Glutamatergic neuron (in vitro differentiated cells): ENCODE measurements around the gene NFKBIA. TPM values are rescaled to one million over a fixed set of nuclear protein-coding genes. Genes with fewer than 3 reads are reported as not detected.
A peak's percentile ranks its signal among the peaks of the same experiment; 100 is the strongest.

ENCODE experiments used
- DNase-seq: peaks from one replicate; pipeline ENCODE4 v3.0.0; 2022
- H3K27ac Mint-ChIP-seq: one replicate; pipeline ENCODE4 v1.8.0; 2020; ENCODE audit warnings: mild to moderate bottlenecking, mixed read lengths, inconsistent platforms; ENCODE audit not compliant: unreplicated experiment
- H3K27me3 Mint-ChIP-seq: one replicate; pipeline ENCODE4 v1.8.0; 2020; ENCODE audit warnings: mild to moderate bottlenecking, moderate library complexity, mixed read lengths, inconsistent platforms; ENCODE audit not compliant: unreplicated experiment
- H3K36me3 Mint-ChIP-seq: one replicate; pipeline ENCODE4 v1.8.0; 2020; ENCODE audit warnings: mild to moderate bottlenecking, mixed read lengths, inconsistent platforms; ENCODE audit not compliant: unreplicated experiment
- H3K4me1 Mint-ChIP-seq: one replicate; pipeline ENCODE4 v1.8.0; 2020; ENCODE audit warnings: mild to moderate bottlenecking, low read depth, mixed read lengths, inconsistent platforms; ENCODE audit not compliant: unreplicated experiment
- H3K4me3 Mint-ChIP-seq: one replicate; pipeline ENCODE4 v1.8.0; 2020; ENCODE audit warnings: mild to moderate bottlenecking, mixed read lengths, inconsistent platforms; ENCODE audit not compliant: unreplicated experiment
- H3K9me3 Mint-ChIP-seq: one replicate; pipeline ENCODE4 v1.8.0; 2020; ENCODE audit warnings: mild to moderate bottlenecking, moderate library complexity, mixed read lengths, inconsistent platforms; ENCODE audit not compliant: unreplicated experiment
- CTCF ChIP-seq: fragments of 200-600 bp; sonication (generic); IDR thresholded peaks from one replicate; pipeline ENCODE4 v1.5.0; 2021; ENCODE audit not compliant: partially characterized antibody, unreplicated experiment
- total RNA-seq: library from RNA; stranded (reverse); fragmentation: NEBNext Ultra II Directional; extraction: Animal tissue kit (Norgen Biotek cat#: 25700); gene quantifications from one replicate; pipeline ENCODE4 v1.2.1, GENCODE V29; 2021; ENCODE audit not compliant: unreplicated experiment

NFKBIA gene
- total RNA-seq, 1 donor from 2014 or later = 20.1 TPM

GRCh38 chr14:35409595-35409994, 5.0 kb upstream of the NFKBIA start:
- no peak overlapping the region for H3K4me3 Mint-ChIP-seq
- H3K4me1 Mint-ChIP-seq = peaks cover 19% of the 10 kb centered on the region
- DNase-seq = no peak
- no peak for TF ChIP-seq CTCF
- H3K9me3 Mint-ChIP-seq = peaks cover 8% of the 10 kb centered on the region
- H3K27me3 Mint-ChIP-seq = peaks cover 11% of the 10 kb centered on the region
- no peaks in the 10 kb centered on the region for H3K36me3 Mint-ChIP-seq
- H3K27ac Mint-ChIP-seq = no peak overlapping the region

GRCh38 chr14:35408026-35408425, 3.5 kb upstream of the NFKBIA start:
- no peak for DNase-seq
- no peaks in the 10 kb centered on the region for H3K36me3 Mint-ChIP-seq
- H3K4me1 Mint-ChIP-seq = peaks cover 20% of the 10 kb centered on the region
- H3K27ac Mint-ChIP-seq = no peak overlapping the region
- no peak for TF ChIP-seq CTCF
- peaks cover 9% of the 10 kb centered on the region for H3K9me3 Mint-ChIP-seq
- no peak overlapping the region for H3K4me3 Mint-ChIP-seq
- peaks cover 9% of the 10 kb centered on the region for H3K27me3 Mint-ChIP-seq

- Mint-ChIP-seq H3K4me3 (no peak overlapping the region), H3K9me3 (peaks cover 6% of the 10 kb centered on the region), H3K4me1 (peaks cover 14% of the 10 kb centered on the region), H3K27ac (no peak overlapping the region), H3K27me3 (peaks cover 9% of the 10 kb centered on the region), H3K36me3 (no peaks in the 10 kb centered on the region)
- peak; percentile 20 for TF ChIP-seq CTCF
- DNase-seq = no peak
Measured at GRCh38 chr14:35407306-35407630, 2.7 kb upstream of the NFKBIA start.

- Mint-ChIP-seq H3K9me3 (peaks cover 6% of the 10 kb centered on the region), H3K4me1 (peaks cover 14% of the 10 kb centered on the region), H3K36me3 (no peaks in the 10 kb centered on the region), H3K4me3 (no peak overlapping the region), H3K27me3 (peaks cover 9% of the 10 kb centered on the region), H3K27ac (no peak overlapping the region)
- peak; percentile 75 for TF ChIP-seq CTCF
- DNase-seq = no peak
Measured at GRCh38 chr14:35406506-35407305, 2.2 kb upstream of the NFKBIA start.

- Mint-ChIP-seq H3K4me1 (peaks cover 14% of the 10 kb centered on the region), H3K4me3 (peak overlapping the region; percentile 81), H3K36me3 (no peaks in the 10 kb centered on the region), H3K9me3 (peaks cover 6% of the 10 kb centered on the region), H3K27ac (peak overlapping the region; percentile 62), H3K27me3 (peaks cover 9% of the 10 kb centered on the region)
- TF ChIP-seq CTCF = no peak
- DNase-seq = no peak
Measured at GRCh38 chr14:35406090-35406489, 1.5 kb upstream of the NFKBIA start.
